Activated CD4-positive, alpha-beta T cell treated with anti-CD3 and anti-CD28 coated beads, Interleukin-2, Interleukin-6, amounts not matched to agents 100 ng/mL and 50 ng/mL, durations not matched to agents 16 hours and 8 hours (primary cell): ENCODE data around the gene PPFIA2.

Source experiments
- DNase-seq: peaks from one replicate; pipeline ENCODE4 v3.0.0-alpha.2; 2020

Gene PPFIA2

GRCh38 chr12:81417056-81417455 is 342.1 kb downstream of the PPFIA2 start:
- no peak for DNase-seq

GRCh38 chr12:81416571-81416970 is 342.6 kb downstream of the PPFIA2 start:
- no peak for DNase-seq

GRCh38 chr12:81414441-81414840 is 344.7 kb downstream of the PPFIA2 start:
- no peak for DNase-seq

DNA sequence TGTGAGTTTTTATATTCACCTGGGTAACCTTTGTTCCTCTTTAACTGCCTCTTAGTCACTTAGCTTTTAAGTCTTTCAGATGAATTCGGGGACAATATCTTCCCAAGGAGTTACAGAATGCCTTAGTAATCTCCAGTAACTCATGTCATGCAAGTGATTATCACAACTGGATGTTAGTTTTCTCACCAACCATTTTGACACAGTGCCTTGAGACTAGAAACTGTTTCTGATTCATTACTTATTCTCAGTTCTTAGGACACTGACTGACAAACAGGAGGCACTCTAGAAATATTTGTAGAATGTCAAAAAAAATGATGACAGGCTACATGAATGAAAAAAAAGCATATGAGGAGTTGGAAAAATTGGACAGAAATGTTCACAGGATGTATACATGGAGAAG is 346.2 kb downstream of the PPFIA2 start:
- DNase-seq = no peak

GRCh38 chr12:81403348-81403747 is 355.8 kb downstream of the PPFIA2 start:
- no peak for DNase-seq

DNA sequence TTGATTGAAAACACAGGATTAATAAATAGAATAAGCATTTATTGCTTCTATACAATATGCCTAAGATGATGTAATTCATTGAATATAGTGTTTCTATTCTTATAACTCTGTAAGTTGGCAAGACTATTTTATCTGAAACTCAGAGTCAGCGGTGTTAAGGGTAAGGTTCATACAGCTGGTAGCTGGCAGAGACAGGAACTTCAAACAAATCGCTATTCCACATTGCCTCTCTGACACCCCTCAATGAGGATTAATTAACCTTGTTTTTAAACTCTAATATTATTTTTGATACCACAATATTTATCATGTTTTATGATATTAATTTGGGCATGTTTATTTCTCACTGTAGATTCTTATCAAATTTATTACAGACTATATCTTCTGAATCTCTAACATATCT is 357.9 kb downstream of the PPFIA2 start:
- DNase-seq = no peak

DNA sequence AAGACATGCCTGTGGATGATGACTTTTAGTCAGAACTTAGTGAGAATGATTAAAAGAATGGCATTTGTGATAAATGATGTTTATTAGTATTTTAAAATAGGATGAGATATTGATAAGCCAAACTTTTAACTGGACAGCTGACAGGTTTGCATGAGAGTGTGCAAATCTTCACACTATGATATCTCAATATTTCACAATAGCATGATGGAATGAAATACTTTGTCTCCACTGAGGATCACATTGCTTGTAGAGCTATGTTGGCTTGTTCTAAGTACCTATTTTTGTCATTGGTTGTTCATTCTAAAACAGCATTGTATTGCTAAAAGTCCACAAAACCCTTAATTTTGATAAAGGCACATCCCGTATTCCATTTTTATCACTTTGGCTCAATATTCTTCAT is 359.1 kb downstream of the PPFIA2 start:
- DNase-seq = no peak

- no peak for DNase-seq
Observed at GRCh38 chr12:81395431-81395830, 363.7 kb downstream of the PPFIA2 start.

DNA sequence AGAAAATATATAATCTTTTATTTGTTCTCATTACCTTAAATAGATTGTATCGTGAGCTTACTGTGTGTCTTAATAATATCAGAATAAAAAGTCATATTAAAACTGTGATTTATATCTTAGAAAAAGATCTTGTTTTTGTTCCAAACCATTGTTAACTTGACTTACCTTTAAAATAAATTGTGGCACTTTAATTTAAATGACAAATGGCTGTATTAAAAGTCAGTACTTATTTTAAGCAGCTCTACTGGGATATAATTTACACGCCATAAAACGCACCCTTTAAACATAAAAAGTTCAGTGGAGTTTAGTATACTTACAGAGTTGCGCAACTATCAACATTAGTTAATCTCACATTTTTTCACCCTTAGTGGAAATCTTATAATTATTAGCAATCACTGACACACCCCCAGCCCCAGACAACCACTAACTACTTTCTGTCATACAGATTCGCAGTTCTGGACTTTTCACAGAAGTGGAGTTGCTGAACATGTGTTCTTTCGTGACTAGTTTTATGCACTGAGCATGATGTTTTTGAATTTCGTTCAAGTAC is 369.5 kb downstream of the PPFIA2 start:
- DNase-seq = no peak

DNA sequence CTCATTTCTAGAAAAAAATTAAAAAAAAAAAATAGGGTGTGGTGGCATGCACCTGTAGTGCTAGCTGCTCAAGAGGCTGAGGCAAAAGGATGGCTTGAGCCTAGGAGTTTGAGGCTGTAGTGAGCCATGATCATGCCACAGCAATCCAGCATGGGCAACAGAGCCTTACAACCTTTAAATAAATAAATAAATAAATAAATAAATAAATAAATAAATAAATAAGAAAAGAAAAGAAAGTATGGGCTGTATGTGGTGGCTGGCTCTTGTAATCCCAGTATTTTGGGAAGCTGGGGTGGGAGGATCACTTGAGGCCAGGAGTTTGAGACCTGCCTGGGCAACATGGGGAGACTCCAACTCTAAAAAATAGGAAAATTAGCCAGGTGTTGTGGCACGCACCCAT is 373.0 kb downstream of the PPFIA2 start:
- DNase-seq = no peak

DNA sequence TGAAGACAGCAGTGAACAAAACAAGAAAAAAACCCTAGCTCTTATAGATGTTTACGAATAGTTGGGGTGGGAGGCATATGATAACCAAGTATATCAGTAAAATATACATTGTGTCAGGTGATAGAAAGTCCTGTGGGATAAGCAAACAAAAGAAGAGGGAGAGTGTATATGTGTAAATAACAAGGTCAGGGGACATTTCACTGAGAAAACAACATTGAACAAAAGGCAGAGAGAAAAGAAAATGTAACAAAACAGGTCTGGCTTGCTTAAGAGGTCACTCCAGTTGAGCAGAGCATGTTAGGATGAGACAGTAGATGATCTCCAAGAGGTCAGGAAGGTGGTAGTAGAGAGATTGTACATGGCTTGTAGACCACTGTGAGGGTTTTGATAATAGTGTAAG is 377.2 kb downstream of the PPFIA2 start:
- DNase-seq = no peak

DNA sequence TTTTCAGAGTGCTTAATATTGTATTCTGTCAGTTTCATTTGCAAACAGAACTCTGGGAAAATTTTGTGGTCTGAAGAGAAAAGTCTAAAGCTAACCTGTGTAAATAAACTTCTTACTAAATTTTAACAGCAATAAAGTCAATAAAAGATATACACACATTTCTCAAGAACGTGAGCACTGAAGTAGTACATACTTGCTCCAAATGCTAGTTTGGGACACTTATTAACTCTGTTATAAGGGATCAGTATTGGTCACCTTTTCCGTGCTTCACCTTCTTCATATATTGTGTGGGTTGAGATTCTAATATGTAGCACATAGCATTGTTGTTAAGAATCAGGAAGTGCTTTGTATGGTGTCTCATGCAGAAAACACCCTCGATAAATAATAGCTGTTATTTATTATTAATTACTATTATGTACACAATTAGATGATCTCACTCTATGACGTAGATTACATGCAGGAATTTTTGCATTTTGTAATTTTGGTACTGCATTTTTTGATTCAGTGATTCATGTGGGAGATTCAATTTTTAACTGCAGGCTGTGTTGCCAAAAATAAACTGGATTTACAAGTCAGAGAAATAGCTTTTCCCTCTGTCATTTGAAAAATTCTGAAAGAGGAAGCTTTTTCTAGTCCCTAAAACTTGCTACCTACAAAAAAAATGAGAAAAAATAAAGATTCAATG is 380.4 kb downstream of the PPFIA2 start:
- no peak for DNase-seq

- DNase-seq = no peak
Observed at GRCh38 chr12:81377771-81378170, 381.4 kb downstream of the PPFIA2 start.

GRCh38 chr12:81375969-81376368 is 383.2 kb downstream of the PPFIA2 start:
- DNase-seq = no peak

- DNase-seq = no peak
Observed at GRCh38 chr12:81370456-81370855, 388.7 kb downstream of the PPFIA2 start.

- DNase-seq = no peak
Observed at GRCh38 chr12:81369175-81369574, 390.0 kb downstream of the PPFIA2 start.

- no peak for DNase-seq
Observed at GRCh38 chr12:81365284-81365683, 393.9 kb downstream of the PPFIA2 start.

DNA sequence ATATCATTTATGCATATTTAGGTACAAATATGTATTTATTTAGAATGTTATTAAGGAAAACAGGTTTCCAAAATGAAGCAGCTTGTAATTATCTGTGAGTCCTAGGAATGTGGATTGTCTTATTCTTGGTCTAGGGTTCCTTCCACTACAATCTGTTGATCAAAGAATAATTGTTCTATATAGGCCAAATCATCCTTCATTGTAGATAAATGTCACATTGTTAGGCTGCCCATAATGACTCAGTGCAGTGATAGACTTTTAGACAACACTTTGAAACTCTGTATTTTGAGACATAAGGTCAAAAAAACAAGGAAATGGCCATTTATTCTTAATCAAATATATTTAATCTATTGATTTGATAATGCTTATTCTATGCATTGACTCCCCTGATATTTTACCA is 398.2 kb downstream of the PPFIA2 start:
- DNase-seq = no peak

GRCh38 chr12:81359736-81360135 is 399.4 kb downstream of the PPFIA2 start:
- no peak for DNase-seq

DNA sequence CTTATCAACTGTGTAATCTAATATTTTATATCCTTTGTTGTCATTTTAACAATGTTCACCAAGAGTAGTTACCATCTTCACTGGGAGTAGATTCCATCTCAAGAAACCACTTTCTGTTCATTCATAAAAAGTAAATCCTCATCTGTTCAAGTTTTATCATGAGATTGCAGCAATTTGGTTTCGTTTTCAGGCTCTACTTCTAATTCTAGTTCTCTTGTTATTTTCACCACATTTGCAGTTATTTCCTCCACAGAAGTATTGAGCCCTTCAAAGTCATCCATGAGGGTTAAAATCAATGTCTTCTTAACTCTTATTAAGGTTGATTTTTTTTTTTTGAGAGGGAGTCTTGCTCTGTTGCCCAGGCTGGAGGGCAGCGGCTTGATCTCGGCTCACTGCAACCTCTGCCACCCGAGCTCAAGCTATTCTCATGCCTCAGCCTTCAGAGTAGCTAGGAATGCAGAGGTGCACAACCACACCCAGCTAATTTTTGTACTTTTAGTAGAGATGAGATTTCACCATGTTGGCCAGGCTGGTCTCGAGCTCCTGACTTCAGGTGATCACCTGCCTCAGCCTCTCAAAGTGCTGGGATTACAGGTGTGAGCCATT is 404.7 kb downstream of the PPFIA2 start:
- DNase-seq = no peak

GRCh38 chr12:81350309-81350708 is 408.8 kb downstream of the PPFIA2 start:
- DNase-seq = no peak

DNA sequence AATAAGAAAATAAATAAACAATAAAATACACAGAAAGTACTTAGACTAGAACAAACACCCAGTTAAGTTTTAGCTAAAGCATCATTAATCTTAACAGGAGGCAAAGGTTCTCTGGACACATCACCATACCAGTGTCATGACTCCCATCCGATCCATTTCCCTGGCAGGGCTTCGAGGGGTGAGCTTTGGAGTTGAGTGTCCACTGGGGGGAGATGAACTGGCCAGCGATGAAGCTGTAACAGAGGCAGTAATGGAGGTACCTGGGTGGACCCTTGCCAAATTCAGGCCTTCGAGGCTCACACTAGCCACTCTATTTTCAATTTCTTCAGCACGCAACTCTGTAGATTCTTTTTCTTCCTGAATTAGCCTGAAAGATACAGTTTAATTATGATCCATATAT is 411.7 kb downstream of the PPFIA2 start:
- no peak for DNase-seq

DNA sequence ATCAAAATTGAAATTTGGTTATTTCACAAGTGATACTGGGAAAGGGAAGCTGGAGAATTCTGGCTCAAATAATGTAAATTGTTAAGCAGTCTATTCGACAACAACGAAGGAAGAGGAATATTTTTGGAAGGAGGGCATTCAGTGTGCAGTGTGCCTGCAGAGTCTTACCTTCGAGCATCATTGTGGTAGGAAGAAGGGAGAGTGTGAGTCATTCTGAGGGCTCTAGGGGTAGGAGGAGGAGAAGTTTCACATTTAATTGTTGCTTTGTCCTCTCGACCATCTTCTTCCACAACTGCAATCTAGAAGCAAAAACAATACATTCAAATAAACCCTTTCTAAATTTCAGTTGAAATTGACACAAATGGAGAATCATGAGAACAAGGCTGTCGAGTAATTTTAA is 418.2 kb downstream of the PPFIA2 start:
- no peak for DNase-seq

DNA sequence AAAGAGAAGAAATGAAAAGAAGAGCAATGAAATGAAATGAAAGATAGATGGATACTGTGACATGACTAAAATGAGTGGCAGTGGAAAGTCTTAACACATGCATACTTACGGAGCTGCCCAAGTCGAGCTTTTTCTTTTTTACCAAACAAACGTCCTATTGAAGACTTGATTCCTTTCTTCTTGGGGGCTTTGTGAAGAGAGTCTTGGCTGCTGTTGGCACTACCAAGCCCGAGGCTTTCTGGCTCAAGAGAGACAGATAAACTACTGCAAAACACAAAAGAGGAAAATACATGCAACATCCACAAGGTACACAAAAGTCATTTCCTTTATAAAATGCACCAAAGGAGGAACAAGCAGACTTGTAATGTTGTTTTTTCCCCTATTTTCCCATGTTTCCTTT is 420.1 kb downstream of the PPFIA2 start:
- DNase-seq = no peak

GRCh38 chr12:81337886-81338285 is 421.3 kb downstream of the PPFIA2 start:
- no peak for DNase-seq
